K562 (cell line): ENCODE data around the gene HMOX2. TPM values are rescaled to one million over a fixed set of nuclear protein-coding genes. Genes with fewer than 3 reads are reported as not detected.

Experiments used
- ATAC-seq: fragments of 200-7000 bp; cut with Tn5 transposase; 3 replicates; pipeline ENCODE4 v1.9.1; 2020; ENCODE audit warnings: moderate library complexity
- BruUV-seq: library from RNA; stranded (reverse); fragments of 400-500 nt; replicated peaks from 2 replicates; lab custom pipeline; 2021; lab: Mats Ljungman, UMichigan
- CTCF ChIA-PET: fragments of 300-600 bp; formaldehyde crosslinking; extraction: SDS; loops from one replicate; lab custom pipeline; 2021; ENCODE audit warnings: low intra/inter-chr PET ratio; lab: Yijun Ruan, JAX
- POLR2A ChIA-PET: fragments of 300-600, 350-650 bp; sonication (Branson Sonifier 250); formaldehyde crosslinking; extraction: SDS; loops from one replicate; lab custom pipeline; 2021; ENCODE audit warnings: antibody characterized with exemption, inconsistent platforms; lab: Yijun Ruan, JAX
- DNase-seq, 4 experiments: peaks; one replicate each; pipeline versions ENCODE4 v3.0.0 to v3.0.0-alpha.2; 2011 to 2018; ENCODE audit warnings: low spot score in 3 of 4, mixed read lengths in 3 of 4; ENCODE audit errors: extremely low read depth in 1 of 4
- FAIRE-seq: peaks from 2 replicates; lab custom pipeline; 2011; peaks lifted over from hg19 to GRCh38; lab: Jason Lieb, UNC
- H2AFZ ChIP-seq: 2 replicates; pipeline ENCODE4 v1.6.0; 2011; ENCODE audit warnings: low read depth, low read length, control low read depth, inconsistent platforms
- H3K27ac ChIP-seq: fragments of 200-600 bp; 3 replicates; pipeline ENCODE4 v1.8.0; 2011; ENCODE audit warnings: low read depth, mild to moderate bottlenecking, control low read depth, inconsistent platforms, low read length, moderate library complexity, mixed read lengths; ENCODE audit errors: extremely low read depth
- H3K27me3 ChIP-seq, 2 experiments: fragments of 300-600 bp in 1 of 2; 2 replicates in 1 of 2; 3 replicates in 1 of 2; pipeline versions ENCODE4 v1.6.0 to v1.8.0; 2011; ENCODE audit warnings: inconsistent platforms in 2 of 2, low read length in 2 of 2, mild to moderate bottlenecking in 1 of 2, mixed read lengths in 1 of 2, moderate library complexity in 1 of 2; ENCODE audit not compliant: control insufficient read depth in 2 of 2, insufficient read depth in 2 of 2
- H3K36me3 ChIP-seq: fragments of 300-600 bp; 3 replicates; pipeline ENCODE4 v1.8.0; 2011; ENCODE audit warnings: mild to moderate bottlenecking, low read length, inconsistent platforms; ENCODE audit not compliant: control insufficient read depth, insufficient read depth
- H3K4me1 ChIP-seq, 2 experiments: fragments of 200-600 bp in 1 of 2; replicated peaks in 1 of 2; 2 replicates in 1 of 2; 3 replicates in 1 of 2; pipeline versions ENCODE4 v1.5.1 to v1.8.0; 2011; ENCODE audit warnings: inconsistent platforms in 2 of 2, low read length in 2 of 2, mild to moderate bottlenecking in 1 of 2, mixed read lengths in 1 of 2, moderate library complexity in 1 of 2; ENCODE audit not compliant: control insufficient read depth in 2 of 2, insufficient read depth in 2 of 2
- H3K4me2 ChIP-seq: 2 replicates; pipeline ENCODE4 v1.6.1; 2011; ENCODE audit warnings: low read length, control low read depth, inconsistent platforms, mixed read lengths; ENCODE audit not compliant: insufficient read depth
- H3K4me3 ChIP-seq: fragments of 200-600 bp; sonication (generic), shearing (Covaris generic); 2 replicates; pipeline ENCODE4 v1.5.1; 2016; ENCODE audit warnings: control low read depth, inconsistent platforms
- H3K79me2 ChIP-seq: fragments of 200-600 bp; 3 replicates; pipeline ENCODE4 v1.8.0; 2011; ENCODE audit warnings: low read length, inconsistent platforms; ENCODE audit not compliant: control insufficient read depth, insufficient read depth
- H3K9ac ChIP-seq, 2 experiments: 2 replicates each; pipeline versions ENCODE4 v1.6.0 to v1.6.1; 2011; ENCODE audit warnings: low read depth in 2 of 2, low read length in 2 of 2, control low read depth in 1 of 2, inconsistent platforms in 1 of 2, mild to moderate bottlenecking in 1 of 2, mixed read lengths in 1 of 2; ENCODE audit not compliant: insufficient read depth in 1 of 2
- H3K9me1 ChIP-seq: one replicate; pipeline ENCODE4 v1.6.0; 2011; ENCODE audit warnings: inconsistent platforms, mild to moderate bottlenecking, low read length, moderate library complexity; ENCODE audit not compliant: control insufficient read depth, insufficient read depth
- H3K9me3 ChIP-seq: replicated peaks from 2 replicates; pipeline ENCODE4 v1.5.1; 2011; ENCODE audit warnings: low read depth, low read length, inconsistent platforms; ENCODE audit not compliant: control insufficient read depth, insufficient read depth
- H4K20me1 ChIP-seq: replicated peaks from 2 replicates; pipeline ENCODE4 v1.6.1; 2011; ENCODE audit warnings: low read length, inconsistent platforms, mixed read lengths; ENCODE audit not compliant: control insufficient read depth, insufficient read depth
- BRCA1 ChIP-seq, 2 experiments: fragments of 450-650 bp in 1 of 2; sonication (generic) in 1 of 2; formaldehyde crosslinking in 1 of 2; IDR thresholded peaks; 2 replicates each; pipeline versions ENCODE4 v1.5.0 to v1.6.1; 2017 to 2020; ENCODE audit warnings: mild to moderate bottlenecking in 1 of 2, missing genetic modification reagents in 1 of 2
- FOXA3 ChIP-seq, 2 experiments: fragments of 450-650 bp in 1 of 2; sonication (generic) in 1 of 2; formaldehyde crosslinking; IDR thresholded peaks in 1 of 2; conservative IDR thresholded peaks in 1 of 2; 2 replicates each; pipeline versions ENCODE4 v1.4.0 to v1.8.0; 2020 to 2022; ENCODE audit warnings: mild to moderate bottlenecking in 2 of 2, missing genetic modification reagents in 1 of 2
- GABPB1 ChIP-seq: sonication (generic); formaldehyde crosslinking; IDR thresholded peaks from 2 replicates; pipeline ENCODE4 v1.8.0; 2022; ENCODE audit warnings: mild to moderate bottlenecking, missing genetic modification reagents
- KDM2B ChIP-seq: fragments of 250-450 bp; sonication (Bioruptor Pico); IDR thresholded peaks from 2 replicates; pipeline ENCODE4 v1.8.0; 2021; ENCODE audit warnings: mild to moderate bottlenecking, moderate library complexity
- TCFL5 ChIP-seq: fragments of 250-450 bp; sonication (Bioruptor Pico); conservative IDR thresholded peaks from 2 replicates; pipeline ENCODE4 v1.6.1; 2021; ENCODE audit warnings: mild to moderate bottlenecking, moderate library complexity, matching md5 sums
- WHSC1 ChIP-seq: IDR thresholded peaks from one replicate; pipeline ENCODE4 v1.6.1; 2012; ENCODE audit warnings: low read length, control low read depth, inconsistent platforms
- ZNF146 ChIP-seq: IDR thresholded peaks from one replicate; pipeline ENCODE4 v1.6.1; 2018; ENCODE audit warnings: missing compliant biosample characterization; ENCODE audit not compliant: unreplicated experiment
- ZNF764 ChIP-seq: fragments of 250-450 bp; sonication (Bioruptor Pico); IDR thresholded peaks from 2 replicates; pipeline ENCODE4 v1.4.0; 2020; ENCODE audit warnings: low read depth, mild to moderate bottlenecking, moderate library complexity
- WGBS: fragments of 100-300 bp; shearing (Covaris generic); methylation state at CpG from one replicate; pipeline ENCODE4 v1.1.6; 2016; ENCODE audit warnings: low coverage, mixed read lengths; ENCODE audit not compliant: insufficient coverage; ENCODE audit errors: missing lambda C conversion rate; 5-methylcytosine and 5-hydroxymethylcytosine counted together
- in situ Hi-C: fragments of 300-500 bp; cut with MboI; formaldehyde crosslinking; loops from 4 replicates; pipeline ENCODE4 v1.15.0; 2018; ENCODE audit warnings: inconsistent platforms, mixed read lengths
- intact Hi-C: fragments of 100-400 bp; cut with micrococcal nuclease; formaldehyde crosslinking; loops from 2 replicates; pipeline ENCODE4 v1.14.2; 2022
- polyA plus RNA-seq, 8 experiments: library from polyadenylated mRNA; depleted of rRNA in 4 of 8; stranded (reverse) in 5 of 8; unstranded in 3 of 8; fragments of >200 nt; fragmentation: Nextera tagmentation in 2 of 8; fragmentation: Illumina TruSeq in 1 of 8; extraction: Ambion mirVana in 2 of 8; extraction: Trizol in 1 of 8; gene quantifications; 2 replicates each; pipeline versions ENCODE4 v1.2.1 to v1.2.3, GENCODE V29; 2011 to 2014; ENCODE audit warnings: inconsistent platforms in 1 of 8, missing spikeins in 1 of 8
- total RNA-seq, 7 experiments: library from RNA; depleted of rRNA in 6 of 7; stranded (reverse); fragments of >200 nt in 6 of 7; fragmentation: Illumina TruSeq in 2 of 7; extraction: Trizol in 2 of 7; gene quantifications; 2 replicates each; pipeline versions ENCODE4 v1.2.1 to v1.2.3, GENCODE V29; 2011 to 2021; ENCODE audit warnings: low replicate concordance in 1 of 7
- TF ChIP-seq, protein P1 (sequence below): fragments of 250-450 bp; sonication (Bioruptor Pico); IDR thresholded peaks from 2 replicates; pipeline ENCODE4 v1.5.1; 2021; ENCODE audit warnings: mild to moderate bottlenecking
- TF ChIP-seq, protein P2 (sequence below): fragments of 450-650 bp; IDR thresholded peaks from 2 replicates; pipeline ENCODE4 v1.6.1; 2016; ENCODE audit warnings: missing biosample characterization, missing genetic modification characterization
- TF ChIP-seq, protein P3 (sequence below): fragments of 450-650 bp; IDR thresholded peaks from 2 replicates; pipeline ENCODE4 v1.7.0; 2016; ENCODE audit warnings: borderline replicate concordance
- TF ChIP-seq, protein P4 (sequence below): sonication (generic); formaldehyde crosslinking; IDR thresholded peaks from 2 replicates; pipeline ENCODE4 v1.8.0; 2022; ENCODE audit warnings: mild to moderate bottlenecking, missing genetic modification reagents
- TF ChIP-seq, protein P5 (sequence below): IDR thresholded peaks from 3 replicates; pipeline ENCODE4 v1.6.1; 2011; ENCODE audit warnings: borderline replicate concordance, mild to moderate bottlenecking; ENCODE audit not compliant: insufficient read length, insufficient read depth
- TF ChIP-seq, protein P6 (sequence below): fragments of 250-450 bp; sonication (Bioruptor Pico); IDR thresholded peaks from 2 replicates; pipeline ENCODE4 v1.8.0; 2022; ENCODE audit warnings: inconsistent platforms, mild to moderate bottlenecking, moderate library complexity, borderline replicate concordance

The HMOX2 gene
- total and polyA plus RNA-seq, 9 of the 15 experiments (the other 6 are each of a cell fraction or from before 2014, with no cell fraction given), result 26.8 to 87.4 (median 57.4) TPM

DNA sequence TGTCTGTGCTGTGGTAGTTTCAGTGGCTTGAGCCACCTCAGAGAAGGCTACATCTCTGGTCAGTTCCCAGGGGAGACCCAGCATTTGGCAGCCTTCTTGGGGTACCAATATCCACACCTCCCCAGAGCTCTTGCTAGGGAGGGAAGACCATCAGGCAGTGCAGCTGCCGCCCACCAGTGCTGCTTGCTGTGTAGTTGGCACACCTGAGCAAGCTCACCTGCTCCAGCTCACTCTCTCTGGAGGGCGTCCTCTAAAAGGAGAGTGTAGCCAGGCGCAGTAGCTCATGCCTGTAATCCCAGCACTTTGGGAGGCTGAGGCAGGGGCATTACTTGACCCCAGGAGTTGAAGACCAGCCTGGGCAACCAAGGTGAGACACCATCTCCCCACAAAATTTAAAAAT lies 32.6 kb downstream of the HMOX2 start:
- H3K9me1 ChIP-seq, result no peaks in the 10 kb centered on the region
- H2AFZ ChIP-seq, result no peak overlapping the region
- H3K27me3 ChIP-seq, result no peaks in the 10 kb centered on the region
- no peak overlapping the region for H3K27ac ChIP-seq
- FAIRE-seq, result no peak
- DNase-seq, result no peak
- H3K9ac ChIP-seq, result no peak overlapping the region; a peak in 1 of 4 replicates
- no peak for ATAC-seq
- TF ChIP-seq TCFL5 (CRISPR knock-in tag) (no peak), BRCA1 (IDR thresholded peaks at IDR 0.05) (no peak), BRCA1 (CRISPR knock-in tag; IDR thresholded peaks at IDR 0.05) (no peak), FOXA3 (CRISPR knock-in tag; conservative IDR thresholded peaks at IDR 0.05 in 1 of 2, IDR thresholded peaks at IDR 0.05 in 1 of 2) (no peak), GABPB1 (CRISPR knock-in tag) (no peak), ZNF764 (no peak), WHSC1 (no peak), KDM2B (CRISPR knock-in tag) (no peak), ZNF146 (no peak)
- TF ChIP-seq, protein P1, sequence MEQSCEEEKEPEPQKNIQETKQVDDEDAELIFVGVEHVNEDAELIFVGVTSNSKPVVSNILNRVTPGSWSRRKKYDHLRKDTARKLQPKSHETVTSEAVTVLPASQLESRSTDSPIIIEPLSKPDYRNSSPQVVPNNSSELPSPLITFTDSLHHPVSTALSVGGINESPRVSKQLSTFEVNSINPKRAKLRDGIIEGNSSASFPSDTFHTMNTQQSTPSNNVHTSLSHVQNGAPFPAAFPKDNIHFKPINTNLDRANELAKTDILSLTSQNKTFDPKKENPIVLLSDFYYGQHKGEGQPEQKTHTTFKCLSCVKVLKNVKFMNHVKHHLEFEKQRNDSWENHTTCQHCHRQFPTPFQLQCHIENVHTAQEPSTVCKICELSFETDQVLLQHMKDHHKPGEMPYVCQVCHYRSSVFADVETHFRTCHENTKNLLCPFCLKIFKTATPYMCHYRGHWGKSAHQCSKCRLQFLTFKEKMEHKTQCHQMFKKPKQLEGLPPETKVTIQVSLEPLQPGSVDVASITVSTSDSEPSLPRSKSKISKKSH (CRISPR knock-in tag), result no peak
- TF ChIP-seq, protein P2, sequence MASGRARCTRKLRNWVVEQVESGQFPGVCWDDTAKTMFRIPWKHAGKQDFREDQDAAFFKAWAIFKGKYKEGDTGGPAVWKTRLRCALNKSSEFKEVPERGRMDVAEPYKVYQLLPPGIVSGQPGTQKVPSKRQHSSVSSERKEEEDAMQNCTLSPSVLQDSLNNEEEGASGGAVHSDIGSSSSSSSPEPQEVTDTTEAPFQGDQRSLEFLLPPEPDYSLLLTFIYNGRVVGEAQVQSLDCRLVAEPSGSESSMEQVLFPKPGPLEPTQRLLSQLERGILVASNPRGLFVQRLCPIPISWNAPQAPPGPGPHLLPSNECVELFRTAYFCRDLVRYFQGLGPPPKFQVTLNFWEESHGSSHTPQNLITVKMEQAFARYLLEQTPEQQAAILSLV (tag), result no peak
- TF ChIP-seq, protein P3, sequence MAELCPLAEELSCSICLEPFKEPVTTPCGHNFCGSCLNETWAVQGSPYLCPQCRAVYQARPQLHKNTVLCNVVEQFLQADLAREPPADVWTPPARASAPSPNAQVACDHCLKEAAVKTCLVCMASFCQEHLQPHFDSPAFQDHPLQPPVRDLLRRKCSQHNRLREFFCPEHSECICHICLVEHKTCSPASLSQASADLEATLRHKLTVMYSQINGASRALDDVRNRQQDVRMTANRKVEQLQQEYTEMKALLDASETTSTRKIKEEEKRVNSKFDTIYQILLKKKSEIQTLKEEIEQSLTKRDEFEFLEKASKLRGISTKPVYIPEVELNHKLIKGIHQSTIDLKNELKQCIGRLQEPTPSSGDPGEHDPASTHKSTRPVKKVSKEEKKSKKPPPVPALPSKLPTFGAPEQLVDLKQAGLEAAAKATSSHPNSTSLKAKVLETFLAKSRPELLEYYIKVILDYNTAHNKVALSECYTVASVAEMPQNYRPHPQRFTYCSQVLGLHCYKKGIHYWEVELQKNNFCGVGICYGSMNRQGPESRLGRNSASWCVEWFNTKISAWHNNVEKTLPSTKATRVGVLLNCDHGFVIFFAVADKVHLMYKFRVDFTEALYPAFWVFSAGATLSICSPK, result no peak
- TF ChIP-seq, protein P4, sequence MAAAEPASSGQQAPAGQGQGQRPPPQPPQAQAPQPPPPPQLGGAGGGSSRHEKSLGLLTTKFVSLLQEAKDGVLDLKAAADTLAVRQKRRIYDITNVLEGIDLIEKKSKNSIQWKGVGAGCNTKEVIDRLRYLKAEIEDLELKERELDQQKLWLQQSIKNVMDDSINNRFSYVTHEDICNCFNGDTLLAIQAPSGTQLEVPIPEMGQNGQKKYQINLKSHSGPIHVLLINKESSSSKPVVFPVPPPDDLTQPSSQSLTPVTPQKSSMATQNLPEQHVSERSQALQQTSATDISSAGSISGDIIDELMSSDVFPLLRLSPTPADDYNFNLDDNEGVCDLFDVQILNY (CRISPR knock-in tag), result no peak
- TF ChIP-seq, protein P5, sequence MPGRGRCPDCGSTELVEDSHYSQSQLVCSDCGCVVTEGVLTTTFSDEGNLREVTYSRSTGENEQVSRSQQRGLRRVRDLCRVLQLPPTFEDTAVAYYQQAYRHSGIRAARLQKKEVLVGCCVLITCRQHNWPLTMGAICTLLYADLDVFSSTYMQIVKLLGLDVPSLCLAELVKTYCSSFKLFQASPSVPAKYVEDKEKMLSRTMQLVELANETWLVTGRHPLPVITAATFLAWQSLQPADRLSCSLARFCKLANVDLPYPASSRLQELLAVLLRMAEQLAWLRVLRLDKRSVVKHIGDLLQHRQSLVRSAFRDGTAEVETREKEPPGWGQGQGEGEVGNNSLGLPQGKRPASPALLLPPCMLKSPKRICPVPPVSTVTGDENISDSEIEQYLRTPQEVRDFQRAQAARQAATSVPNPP, result no peak
- TF ChIP-seq, protein P6, sequence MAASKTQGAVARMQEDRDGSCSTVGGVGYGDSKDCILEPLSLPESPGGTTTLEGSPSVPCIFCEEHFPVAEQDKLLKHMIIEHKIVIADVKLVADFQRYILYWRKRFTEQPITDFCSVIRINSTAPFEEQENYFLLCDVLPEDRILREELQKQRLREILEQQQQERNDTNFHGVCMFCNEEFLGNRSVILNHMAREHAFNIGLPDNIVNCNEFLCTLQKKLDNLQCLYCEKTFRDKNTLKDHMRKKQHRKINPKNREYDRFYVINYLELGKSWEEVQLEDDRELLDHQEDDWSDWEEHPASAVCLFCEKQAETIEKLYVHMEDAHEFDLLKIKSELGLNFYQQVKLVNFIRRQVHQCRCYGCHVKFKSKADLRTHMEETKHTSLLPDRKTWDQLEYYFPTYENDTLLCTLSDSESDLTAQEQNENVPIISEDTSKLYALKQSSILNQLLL, result no peak
- peaks cover 1% of the 10 kb centered on the region; the same call in 1 of the 3 replicates for H3K79me2 ChIP-seq
- H3K9me3 ChIP-seq, result no peaks in the 10 kb centered on the region
- WGBS, result 91% methylated on average over 3 of the region's 3 CpGs
- intact Hi-C loops, result no loop called here
- ChIA-PET POLR2A (no interaction called here), CTCF (no interaction called here)
- H3K4me2 ChIP-seq, result no peak overlapping the region
- in situ Hi-C loops, result no loop called here
- H3K36me3 ChIP-seq, result peaks cover 74% of the 10 kb centered on the region; the same call in 2 of the 3 replicates
- H4K20me1 ChIP-seq, result 0 out of 2 replicates have a peak, but pooled peaks cover 6% of the 10 kb centered on the region
- BruUV-seq, result no TSS peak
- no peak overlapping the region for H3K4me3 ChIP-seq
- H3K4me1 ChIP-seq, result peaks cover 0 to 12% of the 10 kb centered on the region in 2 experiments; a peak in 2 of 5 replicates
